ENCODE measurements around the gene USP3. TPM values are rescaled to one million over a fixed set of nuclear protein-coding genes. Genes with fewer than 3 reads are reported as not detected.

The USP3 gene
- total and polyA plus RNA-seq, 10 of the 15 experiments (the other 5 are each of a cell fraction or from before 2014, with no cell fraction given), result 23.8 to 64.5 (median 50.3) TPM

- no peak for TF ChIP-seq PRDM15 (CRISPR knock-in tag; IDR thresholded peaks at IDR 0.05)
- TF ChIP-seq SP1 (IDR thresholded peaks at IDR 0.05; ENCODE audit: low read depth, low read length), result no peak
- no peak for TF ChIP-seq MEF2B (IDR thresholded peaks at IDR 0.05; ENCODE audit: partially characterized antibody, poor library complexity, severe bottlenecking)
- peak; percentile 60 for TF ChIP-seq ZNF687 (IDR thresholded peaks at IDR 0.05)
- no peak for TF ChIP-seq SIX5 (IDR thresholded peaks at IDR 0.05; ENCODE audit: low read depth, low read length, severe bottlenecking)
- TF ChIP-seq CREM (IDR thresholded peaks at IDR 0.05; ENCODE audit: low read depth), result no peak
- no peak for TF ChIP-seq CHD1 (IDR thresholded peaks at IDR 0.05; ENCODE audit: low read depth, low read length)
- no peak for TF ChIP-seq EP300 (IDR thresholded peaks at IDR 0.05; ENCODE audit: borderline replicate concordance in 1 of 2, control insufficient read depth in 1 of 2, low read depth in 2 of 2, low read length in 2 of 2)
- TF ChIP-seq IRF4 (IDR thresholded peaks at IDR 0.05; ENCODE audit: low read depth, low read length), result no peak
- TF ChIP-seq SMARCA5 (IDR thresholded peaks at IDR 0.05), result peak; percentile 28; the same call in 1 of the 2 replicates
- TF ChIP-seq MLLT1 (IDR thresholded peaks at IDR 0.05), result no peak
- TF ChIP-seq NKRF (conservative IDR thresholded peaks at IDR 0.05), result no peak
- TF ChIP-seq NR2C2 (IDR thresholded peaks at IDR 0.05; ENCODE audit: borderline replicate concordance, control insufficient read depth, insufficient read length, low read depth), result no peak
- no peak for TF ChIP-seq MYB (IDR thresholded peaks at IDR 0.05; ENCODE audit: borderline replicate concordance, low read depth, low read length)
- TF ChIP-seq HDAC2 (IDR thresholded peaks at IDR 0.05), result no peak
- TF ChIP-seq ZNF274 (IDR thresholded peaks at IDR 0.05; ENCODE audit: insufficient read depth, insufficient read length), result no peak
- no peak for TF ChIP-seq HCFC1 (IDR thresholded peaks at IDR 0.05; ENCODE audit: low read length)
- TF ChIP-seq SIN3A (IDR thresholded peaks at IDR 0.05; ENCODE audit: low read depth, low read length), result no peak
- TF ChIP-seq FOXM1 (IDR thresholded peaks at IDR 0.05; ENCODE audit: low read depth, low read length), result no peak
Measured at GRCh38 chr15:63599401-63600000, 95.1 kb downstream of the USP3 start (continued).
